IMR-90 (cell line): ENCODE measurements around the gene HLA-DMB. TPM values are rescaled to one million over a fixed set of nuclear protein-coding genes. Genes with fewer than 3 reads are reported as not detected.
A peak's percentile ranks its signal among the peaks of the same experiment; 100 is the strongest.

Experiments
- ATAC-seq: fragments of 200-7000 bp; cut with Tn5 transposase; 2 replicates; pipeline ENCODE4 v1.9.1; 2020; ENCODE audit warnings: low read depth, mild to moderate bottlenecking, moderate library complexity
- BruUV-seq: library from RNA; stranded (reverse); fragments of 400-500 nt; replicated peaks from 2 replicates; lab custom pipeline; 2021; lab: Mats Ljungman, UMichigan
- CTCF ChIA-PET: fragments of 300-600 bp; formaldehyde crosslinking; extraction: SDS; loops from one replicate; lab custom pipeline; 2021; ENCODE audit warnings: antibody characterized with exemption; lab: Yijun Ruan, JAX
- POLR2A ChIA-PET: fragments of 300-600 bp; sonication (Branson Sonifier 250); formaldehyde crosslinking; loops from one replicate; lab custom pipeline; 2022; ENCODE audit warnings: antibody characterized with exemption; ENCODE audit not compliant: unreplicated experiment; lab: Charles Lee
- DNase-seq: peaks from one replicate; pipeline ENCODE4 v3.0.0; 2013
- H2AFZ ChIP-seq: replicated peaks from 2 replicates; pipeline ENCODE3; 2013; ENCODE audit warnings: low read length, mild to moderate bottlenecking; ENCODE audit not compliant: poor library complexity
- H2AK5ac ChIP-seq: 2 replicates; pipeline ENCODE4 v1.6.1; 2013; ENCODE audit warnings: low read depth, low read length, inconsistent platforms
- H2AK9ac ChIP-seq: replicated peaks from 2 replicates; pipeline ENCODE3; 2013; ENCODE audit warnings: mild to moderate bottlenecking, low read depth, low read length, moderate library complexity; ENCODE audit not compliant: poor library complexity
- H2BK120ac ChIP-seq: 2 replicates; pipeline ENCODE4 v1.6.1; 2013; ENCODE audit warnings: low read depth, low read length, inconsistent platforms
- H2BK15ac ChIP-seq: 3 replicates; pipeline ENCODE4 v1.6.1; 2013; ENCODE audit warnings: low read depth, low read length, inconsistent platforms
- H2BK20ac ChIP-seq: 2 replicates; pipeline ENCODE4 v1.6.1; 2013; ENCODE audit warnings: low read depth, mild to moderate bottlenecking, inconsistent platforms, low read length, moderate library complexity
- H2BK5ac ChIP-seq: 2 replicates; pipeline ENCODE4 v1.6.1; 2013; ENCODE audit warnings: mild to moderate bottlenecking, low read depth, low read length, inconsistent platforms; ENCODE audit not compliant: poor library complexity, severe bottlenecking
- H3K14ac ChIP-seq: replicated peaks from 2 replicates; pipeline ENCODE4 v1.6.1; 2013; ENCODE audit warnings: low read depth, low read length, inconsistent platforms
- H3K18ac ChIP-seq: 2 replicates; pipeline ENCODE4 v1.6.1; 2013; ENCODE audit warnings: low read depth, low read length, control low read depth
- H3K23ac ChIP-seq: 2 replicates; pipeline ENCODE4 v1.6.1; 2013; ENCODE audit warnings: low read depth, low read length, inconsistent platforms
- H3K27ac ChIP-seq: 2 replicates; pipeline ENCODE4 v1.5.1; 2013; ENCODE audit warnings: mild to moderate bottlenecking, control low read depth, low read length; ENCODE audit not compliant: insufficient read depth
- H3K27me3 ChIP-seq: 2 replicates; pipeline ENCODE4 v1.6.1; 2013; ENCODE audit warnings: low read length; ENCODE audit not compliant: control insufficient read depth, insufficient read depth
- H3K36me3 ChIP-seq: 2 replicates; pipeline ENCODE4 v1.6.1; 2013; ENCODE audit warnings: low read length, mixed read lengths; ENCODE audit not compliant: control insufficient read depth, insufficient read depth
- H3K4ac ChIP-seq: 2 replicates; pipeline ENCODE4 v1.6.1; 2013; ENCODE audit warnings: low read depth, low read length, inconsistent platforms
- H3K4me1 ChIP-seq: 2 replicates; pipeline ENCODE4 v1.6.1; 2013; ENCODE audit warnings: low read length, mixed read lengths; ENCODE audit not compliant: control insufficient read depth, insufficient read depth
- H3K4me2 ChIP-seq: 2 replicates; pipeline ENCODE4 v1.6.1; 2013; ENCODE audit warnings: low read depth, mild to moderate bottlenecking, control low read depth, low read length, moderate library complexity
- H3K4me3 ChIP-seq: 2 replicates; pipeline ENCODE4 v1.5.1; 2013; ENCODE audit warnings: low read depth, mild to moderate bottlenecking, control low read depth, low read length, moderate library complexity; ENCODE audit not compliant: insufficient read depth
- H3K56ac ChIP-seq: 2 replicates; pipeline ENCODE4 v1.6.1; 2013; ENCODE audit warnings: low read length, inconsistent platforms; ENCODE audit not compliant: insufficient read depth; ENCODE audit errors: extremely low read depth
- H3K79me1 ChIP-seq, 2 experiments: 2 replicates each; pipeline ENCODE4 v1.6.1; 2013; ENCODE audit warnings: low read length in 2 of 2, inconsistent platforms in 1 of 2, low read depth in 1 of 2
- H3K9ac ChIP-seq: 2 replicates; pipeline ENCODE4 v1.6.1; 2013; ENCODE audit warnings: low read depth, low read length, control low read depth
- H3K9me1 ChIP-seq: 2 replicates; pipeline ENCODE4 v1.6.1; 2013; ENCODE audit warnings: low read length, inconsistent platforms; ENCODE audit not compliant: insufficient read depth
- H3K9me3 ChIP-seq: 2 replicates; pipeline ENCODE4 v1.6.1; 2013; ENCODE audit warnings: low read length; ENCODE audit not compliant: control insufficient read depth, insufficient read depth
- H4K20me1 ChIP-seq: 2 replicates; pipeline ENCODE4 v1.6.1; 2013; ENCODE audit warnings: low read length, inconsistent platforms; ENCODE audit not compliant: insufficient read depth
- H4K5ac ChIP-seq: 2 replicates; pipeline ENCODE4 v1.6.1; 2013; ENCODE audit warnings: mild to moderate bottlenecking, low read depth, low read length, control low read depth
- H4K8ac ChIP-seq, 2 experiments: 2 replicates each; pipeline ENCODE4 v1.6.1; 2013; ENCODE audit warnings: low read depth in 2 of 2, low read length in 2 of 2, control low read depth in 1 of 2, inconsistent platforms in 1 of 2
- H4K91ac ChIP-seq: 2 replicates; pipeline ENCODE4 v1.6.1; 2013; ENCODE audit warnings: low read depth, low read length, inconsistent platforms; ENCODE audit not compliant: insufficient read depth
- BHLHE40 ChIP-seq: fragments of 150-350 bp; IDR thresholded peaks from 2 replicates; pipeline ENCODE4 v1.6.1; 2016; ENCODE audit warnings: mild to moderate bottlenecking, low read depth, low read length
- CHD1 ChIP-seq: IDR thresholded peaks from 2 replicates; pipeline ENCODE4 v1.6.1; 2012; ENCODE audit warnings: low read depth, low read length, improper control_type of control experiment
- CTCF ChIP-seq: conservative IDR thresholded peaks from 2 replicates; pipeline ENCODE4 v1.5.1; 2012; ENCODE audit warnings: mild to moderate bottlenecking, low read depth, low read length, improper control_type of control experiment
- FOS ChIP-seq: fragments of 150-350 bp; IDR thresholded peaks from 2 replicates; pipeline ENCODE4 v1.6.1; 2016; ENCODE audit warnings: low read depth, low read length
- MXI1 ChIP-seq: IDR thresholded peaks from 2 replicates; pipeline ENCODE4 v1.6.1; 2012; ENCODE audit warnings: low read depth, mild to moderate bottlenecking, low read length, moderate library complexity, borderline replicate concordance
- POLR2A ChIP-seq: IDR thresholded peaks from 2 replicates; pipeline ENCODE4 v1.6.1; 2012; ENCODE audit warnings: mild to moderate bottlenecking, low read depth, low read length
- RAD21 ChIP-seq: IDR thresholded peaks from 2 replicates; pipeline ENCODE4 v1.6.1; 2012; ENCODE audit warnings: low read length, improper control_type of control experiment
- SMC3 ChIP-seq: fragments of 150-350 bp; IDR thresholded peaks from 2 replicates; pipeline ENCODE4 v1.6.1; 2016; ENCODE audit warnings: low read depth, mild to moderate bottlenecking, antibody characterized with exemption, low read length, moderate library complexity
- WGBS, 2 experiments: methylation state at CpG; one replicate each; pipeline versions ENCODE4 v1.1.5 to v1.1.7; 2013; ENCODE audit warnings: missing lambda C conversion rate in 2 of 2; ENCODE audit not compliant: insufficient read length in 1 of 2; ENCODE audit errors: extremely low coverage in 2 of 2; 5-methylcytosine and 5-hydroxymethylcytosine counted together
- dilution Hi-C: fragments of 300-500 bp; cut with HindIII; formaldehyde crosslinking; loops from one replicate; pipeline ENCODE4 v1.14.3; 2018; ENCODE audit warnings: low sequenced_read_pairs; ENCODE audit not compliant: unreplicated experiment
- in situ Hi-C: fragments of 300-500 bp; cut with MboI; formaldehyde crosslinking; loops from 3 replicates; pipeline ENCODE4 v1.14.3; 2019; ENCODE audit warnings: low sequenced_read_pairs, inconsistent platforms, mixed read lengths
- intact Hi-C: fragments of 100-400 bp; cut with micrococcal nuclease; formaldehyde crosslinking; loops from 2 replicates; pipeline ENCODE4 v1.10.0; 2022
- microRNA-seq, 2 experiments: library from miRNA; stranded (forward) in 1 of 2; unstranded in 1 of 2; fragments of 10-50 nt in 1 of 2; fragments of <30 nt in 1 of 2; gene quantifications in 1 of 2; microRNA quantifications in 1 of 2; one replicate each; pipeline versions ENCODE3 to v1.1.0; 2013 to 2020; ENCODE audit not compliant: insufficient read depth in 1 of 2, insufficient read length in 1 of 2, unreplicated experiment in 1 of 2
- polyA plus RNA-seq, 3 experiments: library from polyadenylated mRNA; depleted of rRNA; stranded (reverse); fragments of >200 nt; gene quantifications; 2 replicates each; pipeline ENCODE4 v1.2.3, GENCODE V29; 2012; ENCODE audit warnings: low replicate concordance in 1 of 3
- small RNA-seq, 5 experiments: library from RNA; depleted of rRNA; stranded (forward); fragments of <200 nt; gene quantifications; one replicate each; pipeline ENCODE3, GENCODE V24; 2012
- total RNA-seq: library from RNA; depleted of rRNA; stranded (reverse); fragments of >200 nt; gene quantifications from 2 replicates; pipeline ENCODE4 v1.2.3, GENCODE V29; 2012; rRNA removed

The HLA-DMB gene
- total and polyA plus RNA-seq, 2 of the 4 experiments (the other 2 are of a cell fraction) = 0.18 to 0.19 TPM

GRCh38 chr6:32885698-32886286 is 55.0 kb downstream of the HLA-DMB start:
- peak; percentile 81 for DNase-seq
- no peak overlapping the region for H3K56ac ChIP-seq
- in situ Hi-C loops (no loop called here), dilution Hi-C loops (no loop called here), intact Hi-C loops (loop anchor here (1.0 to 5.0 kb wide), 7 partner anchors 48 to 362 kb away; partner anchors contain the start of gene HLA-DMA)
- ATAC-seq = peak; percentile 44; the same call in 1 of the 2 replicates
- TF ChIP-seq BHLHE40 (no peak), SMC3 (peak; percentile 74), CTCF (peak; percentile 76), RAD21 (peak; percentile 77), CHD1 (no peak), MXI1 (no peak), POLR2A (no peak), FOS (no peak)
- H3K9me1 ChIP-seq = no peaks in the 10 kb centered on the region
- H3K79me1 ChIP-seq = no peaks in the 10 kb centered on the region
- no peak overlapping the region for H3K23ac ChIP-seq
- no peak overlapping the region for H2BK120ac ChIP-seq
- H4K20me1 ChIP-seq = no peaks in the 10 kb centered on the region
- H2AK5ac ChIP-seq = no peak overlapping the region
- H3K4ac ChIP-seq = no peak overlapping the region
- no peak overlapping the region for H2BK20ac ChIP-seq
- ChIA-PET CTCF (interaction anchor here (1.0 to 2.2 kb wide), 8 partner anchors 28 to 129 kb away, joined by 3 to 19 read pairs (median 6); partner anchors contain the start of genes HLA-DMA and TAP2), POLR2A (no interaction called here)
- H4K5ac ChIP-seq = no peak overlapping the region
- H3K36me3 ChIP-seq = no peaks in the 10 kb centered on the region
- no peak overlapping the region for H3K4me3 ChIP-seq
- no peak overlapping the region for H2AFZ ChIP-seq
- no peak overlapping the region for H2BK5ac ChIP-seq
- H3K9ac ChIP-seq = no peak overlapping the region
- no peak overlapping the region for H2AK9ac ChIP-seq
- H3K4me1 ChIP-seq = peaks cover 15% of the 10 kb centered on the region
- no peaks in the 10 kb centered on the region for H3K9me3 ChIP-seq
- no peak overlapping the region for H2BK15ac ChIP-seq
- H3K4me2 ChIP-seq = no peak overlapping the region
- BruUV-seq = no TSS peak
- no peak overlapping the region for H4K8ac ChIP-seq
- no peak overlapping the region for H3K14ac ChIP-seq
- H4K91ac ChIP-seq = no peak overlapping the region
- no peak overlapping the region for H3K18ac ChIP-seq
- no peaks in the 10 kb centered on the region for H3K27me3 ChIP-seq
- H3K27ac ChIP-seq = no peak overlapping the region
- WGBS, 2 experiments = no CpG with 5 or more reads among the region's 4 CpGs

Small RNA genes lying within 50 kb of the gene (microRNA-seq; reads per million reads assigned to microRNA genes)
- not detected for gene HLA-Z (ENCODE audit: insufficient read depth, insufficient read length)

Small RNA genes lying within 50 kb of the gene (small RNA-seq; reads per million reads assigned to genes)
- 0 reads per million in 5 experiments for gene HLA-Z

Other genes starting within 250 kb of the HLA-DMB start
- not detected in 2 replicates for gene HLA-DQA2, start 199.6 kb downstream of the HLA-DMB start, total RNA-seq
- gene HLA-DQA2, start 199.6 kb downstream of the HLA-DMB start, polyA plus RNA-seq (2012; rRNA removed) = not detected in 2 replicates
- not detected in 2 replicates for gene HLA-DQB2, start 177.5 kb downstream of the HLA-DMB start, total RNA-seq
- gene HLA-DQB2, start 177.5 kb downstream of the HLA-DMB start, polyA plus RNA-seq (2012; rRNA removed) = not detected in 2 replicates
- gene HLA-DOB, start 124.0 kb downstream of the HLA-DMB start, total RNA-seq = 0.28 and 0.36 TPM in 2 replicates
- 1.6 and 2.3 TPM in 2 replicates for gene HLA-DOB, start 124.0 kb downstream of the HLA-DMB start, polyA plus RNA-seq (2012; rRNA removed)
- gene TAP2, start 102.3 kb downstream of the HLA-DMB start, total RNA-seq = 6.6 and 8.1 TPM in 2 replicates
- 11.4 and 13.4 TPM in 2 replicates for gene TAP2, start 102.3 kb downstream of the HLA-DMB start, polyA plus RNA-seq (2012; rRNA removed)
- 26.1 and 33.3 TPM in 2 replicates for gene PSMB8, start 97.0 kb downstream of the HLA-DMB start, total RNA-seq
- 31.6 and 31.8 TPM in 2 replicates for gene PSMB8, start 97.0 kb downstream of the HLA-DMB start, polyA plus RNA-seq (2012; rRNA removed)
- 20.8 and 27.6 TPM in 2 replicates for gene TAP1, start 87.3 kb downstream of the HLA-DMB start, total RNA-seq
- 19.5 and 20.1 TPM in 2 replicates for gene TAP1, start 87.3 kb downstream of the HLA-DMB start, polyA plus RNA-seq (2012; rRNA removed)
- gene PSMB9, start 86.8 kb downstream of the HLA-DMB start, total RNA-seq = 8.3 and 9.0 TPM in 2 replicates
- gene PSMB9, start 86.8 kb downstream of the HLA-DMB start, polyA plus RNA-seq (2012; rRNA removed) = 12.6 and 12.8 TPM in 2 replicates
- 1.7 and 2.3 TPM in 2 replicates for gene HLA-DMA, start 12.1 kb upstream of the HLA-DMB start, total RNA-seq
- 8.3 and 8.4 TPM in 2 replicates for gene HLA-DMA, start 12.1 kb upstream of the HLA-DMB start, polyA plus RNA-seq (2012; rRNA removed)
- gene BRD2, start 27.6 kb upstream of the HLA-DMB start, total RNA-seq = 75.8 and 99.5 TPM in 2 replicates
- 140 and 144 TPM in 2 replicates for gene BRD2, start 27.6 kb upstream of the HLA-DMB start, polyA plus RNA-seq (2012; rRNA removed)
- gene HLA-DOA, start 68.6 kb upstream of the HLA-DMB start, total RNA-seq = not detected in 2 replicates
- not detected in 2 replicates for gene HLA-DOA, start 68.6 kb upstream of the HLA-DMB start, polyA plus RNA-seq (2012; rRNA removed)
- gene HLA-DPA1, start 132.6 kb upstream of the HLA-DMB start, total RNA-seq = not detected in 2 replicates
- not detected in 2 replicates for gene HLA-DPA1, start 132.6 kb upstream of the HLA-DMB start, polyA plus RNA-seq (2012; rRNA removed)
- 5.8 and 7.7 TPM in 2 replicates for gene HLA-DPB1, start 135.0 kb upstream of the HLA-DMB start, total RNA-seq
- gene HLA-DPB1, start 135.0 kb upstream of the HLA-DMB start, polyA plus RNA-seq (2012; rRNA removed) = 9.7 and 10.7 TPM in 2 replicates